Breast epithelium (tissue), 4 donors: ENCODE data around the gene CDIPT. TPM values are rescaled to one million over a fixed set of nuclear protein-coding genes. Genes with fewer than 3 reads are reported as not detected.

Experiments
- DNase-seq, 2 donors: peaks; one replicate each; pipeline ENCODE4 v3.0.0-alpha.2; 2019; ENCODE audit warnings: low spot score in 2 of 2
- H3K27ac ChIP-seq, 2 donors: fragments of 200-600 bp; sonication (generic) in 1 of 2; one replicate each; pipeline ENCODE4 v1.5.1; 2016 to 2019; ENCODE audit warnings: mild to moderate bottlenecking in 1 of 2
- H3K27me3 ChIP-seq, 2 donors: fragments of 200-600 bp; sonication (generic) in 1 of 2; one replicate each; pipeline versions ENCODE4 v1.5.1 to v1.6.0; 2017 to 2019; ENCODE audit warnings: control low read depth in 1 of 2, mild to moderate bottlenecking in 1 of 2
- H3K36me3 ChIP-seq: fragments of 200-600 bp; one replicate; pipeline ENCODE4 v1.5.1; 2019
- H3K4me1 ChIP-seq, 2 donors: fragments of 200-600 bp; sonication (generic); one replicate each; pipeline ENCODE4 v1.5.1; 2016 to 2019; ENCODE audit warnings: control low read depth in 1 of 2
- H3K4me3 ChIP-seq, 3 donors: fragments of 200-600 bp; sonication (generic); 1 replicate in 2 of 3; 2 replicates in 1 of 3; pipeline ENCODE4 v1.5.1; 2016 to 2019; ENCODE audit warnings: mild to moderate bottlenecking in 3 of 3, moderate library complexity in 2 of 3
- H3K9me3 ChIP-seq, 2 donors: fragments of 200-600 bp; sonication (generic) in 1 of 2; one replicate each; pipeline ENCODE4 v1.5.1; 2016 to 2019; ENCODE audit warnings: control low read depth in 1 of 2
- CTCF ChIP-seq, 3 donors: fragments of 450-650 bp; IDR thresholded peaks; one replicate each; pipeline ENCODE4 v1.5.1; 2016 to 2017; ENCODE audit warnings: antibody characterized with exemption in 3 of 3, mild to moderate bottlenecking in 3 of 3, moderate library complexity in 3 of 3
- POLR2A ChIP-seq: fragments of 450-650 bp; IDR thresholded peaks from one replicate; pipeline ENCODE4 v1.6.1; 2016; ENCODE audit warnings: antibody characterized with exemption, mild to moderate bottlenecking, moderate library complexity
- POLR2AphosphoS5 ChIP-seq, 3 donors: sonication (generic); formaldehyde crosslinking; IDR thresholded peaks; one replicate each; pipeline ENCODE4 v1.6.1; 2017; ENCODE audit warnings: antibody characterized with exemption in 3 of 3
- intact Hi-C: fragments of 100-400 bp; cut with DNase I; formaldehyde crosslinking; loops from one replicate; pipeline ENCODE4 v1.15.1; 2023; ENCODE audit warnings: low total_unique reads
- total RNA-seq, 3 donors: library from RNA; depleted of rRNA; stranded (reverse); fragments of >200 nt; gene quantifications; one replicate each; pipeline ENCODE4 v1.1.0, GENCODE V29; 2016

CDIPT gene
- total RNA-seq, 3 donors from 2014 or later, result 102 to 119 (median 117) TPM

GRCh38 chr16:29858974-29859373 is 4.1 kb downstream of the CDIPT start:
- Histone ChIP-seq H3K36me3 (no peaks in the 10 kb centered on the region), H3K27me3 (no peaks in the 10 kb centered on the region), H3K27ac (peak overlapping the region in 1 of 2 donors; percentile 39), H3K4me1 (peaks cover 3 to 10% of the 10 kb centered on the region in 2 donors), H3K4me3 (no peak overlapping the region), H3K9me3 (no peaks in the 10 kb centered on the region)
- DNase-seq, result no peak
- TF ChIP-seq CTCF (IDR thresholded peaks at IDR 0.05) (no peak), POLR2A (no peak), POLR2AphosphoS5 (IDR thresholded peaks at IDR 0.05) (no peak)
- intact Hi-C loops, result no loop called here

- Histone ChIP-seq H3K4me3 (no peak overlapping the region), H3K27me3 (no peaks in the 10 kb centered on the region), H3K4me1 (peaks cover 3 to 10% of the 10 kb centered on the region in 2 donors), H3K9me3 (no peaks in the 10 kb centered on the region), H3K27ac (peak overlapping the region in 1 of 2 donors; percentile 39), H3K36me3 (no peaks in the 10 kb centered on the region)
- TF ChIP-seq CTCF (IDR thresholded peaks at IDR 0.05) (no peak), POLR2AphosphoS5 (IDR thresholded peaks at IDR 0.05) (no peak), POLR2A (no peak)
- DNase-seq, result no peak
- intact Hi-C loops, result no loop called here
These were observed 4.7 kb downstream of the CDIPT start for GRCh38 chr16:29858149-29858849.

DNA sequence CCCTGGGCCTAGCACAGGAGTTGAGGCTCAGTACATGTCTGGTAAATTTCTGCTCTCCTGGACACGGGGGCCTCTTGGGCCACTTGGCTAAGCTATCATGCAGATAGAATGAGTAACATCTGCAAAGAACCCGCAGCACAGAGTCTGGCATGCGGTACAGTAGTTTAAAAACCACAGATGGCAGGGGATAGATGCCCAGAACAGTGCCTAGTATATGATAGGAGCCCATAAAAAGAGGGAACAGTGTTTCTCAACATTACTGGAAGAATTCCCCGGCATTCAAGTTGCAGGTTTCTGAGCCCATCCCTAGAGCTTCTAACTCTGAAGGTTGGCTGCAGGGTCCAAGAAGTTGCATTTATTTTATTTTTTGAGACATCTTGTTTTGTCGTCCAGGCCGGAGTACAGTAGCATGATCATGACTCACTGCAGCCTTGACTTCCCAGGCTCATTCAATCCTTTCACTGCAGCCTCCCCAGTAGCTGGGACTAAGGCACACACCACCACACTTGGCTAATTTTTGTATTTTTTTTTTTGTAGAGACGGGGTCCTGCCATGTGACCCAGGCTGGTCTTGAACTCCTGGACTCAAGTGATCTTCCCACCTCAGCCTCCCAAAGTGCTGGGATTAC is 5.8 kb downstream of the CDIPT start:
- H3K4me3 ChIP-seq, result no peak overlapping the region
- H3K36me3 ChIP-seq, result no peaks in the 10 kb centered on the region
- no peaks in the 10 kb centered on the region for H3K27me3 ChIP-seq
- peak overlapping the region in 1 of 2 donors; percentile 58 for H3K27ac ChIP-seq
- intact Hi-C loops, result no loop called here
- TF ChIP-seq CTCF (IDR thresholded peaks at IDR 0.05), result no peak
- TF ChIP-seq POLR2AphosphoS5 (IDR thresholded peaks at IDR 0.05), result no peak
- no peak for TF ChIP-seq POLR2A
- H3K9me3 ChIP-seq, result no peaks in the 10 kb centered on the region
- DNase-seq, result no peak
- peaks cover 3 to 9% of the 10 kb centered on the region in 2 donors for H3K4me1 ChIP-seq

DNA sequence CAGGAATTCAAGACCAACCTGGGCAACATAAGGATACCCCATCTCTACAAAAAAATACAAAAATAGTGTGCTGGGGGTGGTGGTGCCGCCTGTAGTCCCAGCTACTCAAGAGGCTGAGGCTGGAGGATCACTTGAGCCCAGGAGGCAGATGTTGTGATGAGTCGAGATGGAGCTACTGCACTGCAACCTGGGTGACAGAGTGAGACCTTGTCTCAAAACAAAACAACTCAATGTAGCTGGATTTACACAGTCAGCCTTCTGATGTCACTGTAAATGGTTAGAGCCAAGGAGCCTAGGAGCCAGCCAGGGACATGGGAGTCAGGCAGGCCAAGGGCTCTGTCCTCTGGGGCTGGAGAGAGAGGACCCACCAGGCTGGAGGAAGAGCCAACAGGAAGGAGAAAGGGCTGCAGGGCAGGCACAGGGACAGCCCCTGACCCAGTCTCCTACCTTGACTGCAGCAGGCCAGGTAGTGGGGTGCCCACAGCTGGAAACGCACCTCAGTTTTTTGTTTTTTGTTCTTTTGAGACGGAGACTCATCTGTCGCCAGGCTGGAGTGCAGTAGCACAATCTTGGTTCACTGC is 8.4 kb downstream of the CDIPT start:
- DNase-seq, result no peak
- Histone ChIP-seq H3K27ac (no peak overlapping the region), H3K27me3 (no peaks in the 10 kb centered on the region), H3K9me3 (no peaks in the 10 kb centered on the region), H3K36me3 (no peaks in the 10 kb centered on the region), H3K4me3 (no peak overlapping the region), H3K4me1 (no peaks in the 10 kb centered on the region)
- intact Hi-C loops, result no loop called here
- TF ChIP-seq POLR2A (no peak), POLR2AphosphoS5 (IDR thresholded peaks at IDR 0.05) (no peak), CTCF (IDR thresholded peaks at IDR 0.05) (no peak)

DNA sequence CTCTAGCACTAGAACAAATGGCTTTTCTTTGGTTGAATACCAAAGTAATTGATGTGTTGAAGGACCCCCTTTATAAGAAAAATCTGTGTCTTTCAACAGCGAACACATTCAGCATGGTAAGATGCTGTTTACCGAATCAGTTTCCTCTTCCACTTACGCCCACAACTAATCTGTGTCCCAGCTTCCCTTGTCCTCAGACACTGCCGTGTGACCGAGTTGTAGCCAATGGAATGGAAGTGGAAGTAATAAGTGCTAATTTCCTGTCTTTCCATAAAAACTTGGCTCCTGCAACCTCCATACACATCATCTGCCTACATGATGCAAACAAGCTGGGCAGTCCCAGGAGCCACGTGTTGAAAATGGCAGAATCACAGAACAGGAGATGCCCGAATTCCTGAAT is 10.4 kb downstream of the CDIPT start:
- Histone ChIP-seq H3K27ac (peak overlapping the region in 1 of 2 donors; percentile 61), H3K27me3 (no peaks in the 10 kb centered on the region)
- no peak for TF ChIP-seq POLR2AphosphoS5 (IDR thresholded peaks at IDR 0.05)

More for the DNA sequence above, 10.4 kb downstream of the CDIPT start:
- Histone ChIP-seq H3K4me3 (no peak overlapping the region), H3K9me3 (no peaks in the 10 kb centered on the region), H3K4me1 (no peaks in the 10 kb centered on the region), H3K36me3 (no peaks in the 10 kb centered on the region)
- no peak for DNase-seq
- intact Hi-C loops, result no loop called here
